Neural progenitor cell (in vitro differentiated cells): ENCODE data around the gene KLHL10.

Source experiments
- EZH2 ChIP-seq: fragments of 200-600 bp; sonication (generic); IDR thresholded peaks from 2 replicates; pipeline ENCODE4 v1.6.1; 2017; ENCODE audit warnings: antibody characterized with exemption, mild to moderate bottlenecking, moderate library complexity
- EZH2phosphoT487 ChIP-seq: fragments of 200-600 bp; sonication (generic); IDR thresholded peaks from 2 replicates; pipeline ENCODE4 v1.6.1; 2017; ENCODE audit warnings: antibody characterized with exemption
- TF ChIP-seq, protein P1 (sequence below): fragments of 200-600 bp; sonication (generic); IDR thresholded peaks from 2 replicates; pipeline ENCODE4 v1.5.1; 2017; ENCODE audit warnings: antibody characterized with exemption, mild to moderate bottlenecking

DNA sequence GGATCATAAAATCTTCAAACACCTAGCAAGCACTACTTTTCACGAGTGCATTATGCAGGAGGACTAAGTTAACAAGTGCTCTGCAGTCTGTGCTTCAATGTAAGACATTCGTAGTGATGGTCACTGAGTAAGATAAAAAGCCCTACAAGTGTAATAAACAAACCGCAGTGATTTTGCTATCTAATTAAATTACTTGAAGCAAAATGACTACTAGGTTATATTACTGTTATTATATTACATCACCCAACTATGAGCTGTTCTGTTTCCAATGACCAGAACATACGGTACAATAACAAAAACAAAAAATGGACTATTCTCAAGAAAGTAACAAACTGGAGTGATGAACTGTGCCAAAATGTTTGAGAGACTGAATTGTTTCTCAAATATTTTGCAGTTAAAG, 11.2 kb downstream of the KLHL10 start:
- TF ChIP-seq, protein P1, sequence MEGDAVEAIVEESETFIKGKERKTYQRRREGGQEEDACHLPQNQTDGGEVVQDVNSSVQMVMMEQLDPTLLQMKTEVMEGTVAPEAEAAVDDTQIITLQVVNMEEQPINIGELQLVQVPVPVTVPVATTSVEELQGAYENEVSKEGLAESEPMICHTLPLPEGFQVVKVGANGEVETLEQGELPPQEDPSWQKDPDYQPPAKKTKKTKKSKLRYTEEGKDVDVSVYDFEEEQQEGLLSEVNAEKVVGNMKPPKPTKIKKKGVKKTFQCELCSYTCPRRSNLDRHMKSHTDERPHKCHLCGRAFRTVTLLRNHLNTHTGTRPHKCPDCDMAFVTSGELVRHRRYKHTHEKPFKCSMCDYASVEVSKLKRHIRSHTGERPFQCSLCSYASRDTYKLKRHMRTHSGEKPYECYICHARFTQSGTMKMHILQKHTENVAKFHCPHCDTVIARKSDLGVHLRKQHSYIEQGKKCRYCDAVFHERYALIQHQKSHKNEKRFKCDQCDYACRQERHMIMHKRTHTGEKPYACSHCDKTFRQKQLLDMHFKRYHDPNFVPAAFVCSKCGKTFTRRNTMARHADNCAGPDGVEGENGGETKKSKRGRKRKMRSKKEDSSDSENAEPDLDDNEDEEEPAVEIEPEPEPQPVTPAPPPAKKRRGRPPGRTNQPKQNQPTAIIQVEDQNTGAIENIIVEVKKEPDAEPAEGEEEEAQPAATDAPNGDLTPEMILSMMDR, result no peak
- TF ChIP-seq EZH2phosphoT487 (no peak), EZH2 (no peak)
